Left ventricle myocardium inferior (tissue), 1 donor: ENCODE data around the gene COL8A1. TPM values are rescaled to one million over a fixed set of nuclear protein-coding genes. Genes with fewer than 3 reads are reported as not detected.

Experiments
- DNase-seq: peaks from one replicate; pipeline ENCODE4 v3.0.0-alpha.2; 2020
- H3K27ac ChIP-seq: fragments of 200-600 bp; replicated peaks from 2 replicates; pipeline ENCODE4 v1.8.0; 2021
- H3K27me3 ChIP-seq: fragments of 200-600 bp; 2 replicates; pipeline ENCODE4 v1.8.0; 2021; ENCODE audit warnings: low read depth
- H3K36me3 ChIP-seq: fragments of 200-600 bp; 2 replicates; pipeline ENCODE4 v1.8.0; 2021
- H3K4me1 ChIP-seq: fragments of 200-600 bp; 2 replicates; pipeline ENCODE4 v1.8.0; 2021
- H3K4me3 ChIP-seq: fragments of 200-600 bp; 2 replicates; pipeline ENCODE4 v1.8.0; 2021; ENCODE audit warnings: mild to moderate bottlenecking, moderate library complexity
- H3K9me3 ChIP-seq: fragments of 200-600 bp; replicated peaks from 2 replicates; pipeline ENCODE4 v1.8.0; 2021
- CTCF ChIP-seq: fragments of 200-600 bp; IDR thresholded peaks from 2 replicates; pipeline ENCODE4 v1.8.0; 2021; ENCODE audit warnings: antibody characterized with exemption, mild to moderate bottlenecking, borderline replicate concordance
- intact Hi-C: fragments of 100-400 bp; cut with micrococcal nuclease; formaldehyde crosslinking; loops from one replicate; pipeline ENCODE4 v1.11.0; 2022
- total RNA-seq: library from RNA; stranded (reverse); fragmentation: NEBNext Ultra II Directional; extraction: Animal tissue kit (Norgen Biotek cat#: 25700); gene quantifications from one replicate; pipeline ENCODE4 v1.2.1, GENCODE V29; 2021
- donor health status: DM: no; HTN: yes; CAD: no; lungs with severe emphysema.

The COL8A1 gene
- total RNA-seq, 1 donor from 2014 or later, result 16.4 TPM

DNA sequence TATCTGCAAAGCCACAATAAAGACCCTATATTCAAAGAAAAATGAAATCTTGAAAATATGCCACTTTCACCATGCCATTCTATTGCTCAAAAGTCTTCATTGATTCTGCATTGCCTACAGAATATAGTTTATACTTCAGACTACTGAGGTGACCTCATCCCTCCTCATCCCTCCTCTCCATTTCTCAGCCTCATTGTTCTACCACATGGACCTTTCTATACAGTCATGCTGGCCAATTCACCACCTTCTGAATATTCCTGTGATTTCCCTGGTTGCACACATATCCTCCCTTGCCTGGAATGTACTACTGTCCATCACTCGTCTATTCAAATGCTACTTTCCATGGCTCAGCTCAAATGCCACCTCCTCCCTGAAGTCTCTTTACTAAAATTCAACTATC lies 3.5 kb upstream of the COL8A1 start:
- DNase-seq, result no peak
- Histone ChIP-seq H3K27me3 (peaks cover 78% of the 10 kb centered on the region), H3K4me3 (no peak overlapping the region), H3K9me3 (no peaks in the 10 kb centered on the region), H3K4me1 (peaks cover 25% of the 10 kb centered on the region), H3K36me3 (no peaks in the 10 kb centered on the region), H3K27ac (no peak overlapping the region)
- no peak for TF ChIP-seq CTCF
- intact Hi-C loops, result no loop called here

DNA sequence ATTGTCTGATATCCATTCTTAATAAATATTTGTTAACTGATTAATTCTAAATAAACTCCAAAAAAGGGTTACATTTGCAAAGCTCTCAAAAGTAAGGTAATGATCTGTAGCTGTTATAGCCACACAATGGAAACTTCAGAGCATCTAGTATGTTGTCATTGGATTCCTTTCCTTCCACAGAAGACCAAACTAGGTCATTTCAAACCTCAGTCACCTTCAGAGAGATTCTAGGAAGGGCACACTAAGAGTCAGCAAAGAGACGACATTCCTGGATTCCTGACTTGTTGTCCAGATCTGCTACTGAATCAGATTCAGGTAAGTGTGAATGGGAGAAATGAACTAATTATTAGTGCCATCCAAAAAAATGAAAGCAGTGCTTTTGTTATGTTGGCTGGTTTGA lies 3.0 kb upstream of the COL8A1 start:
- Histone ChIP-seq H3K4me3 (no peak overlapping the region), H3K9me3 (no peaks in the 10 kb centered on the region), H3K36me3 (no peaks in the 10 kb centered on the region), H3K27me3 (peaks cover 78% of the 10 kb centered on the region), H3K27ac (no peak overlapping the region), H3K4me1 (peaks cover 25% of the 10 kb centered on the region)
- intact Hi-C loops, result no loop called here
- no peak for DNase-seq
- TF ChIP-seq CTCF, result no peak

GRCh38 chr3:99637016-99637367 lies 1.4 kb upstream of the COL8A1 start:
- Histone ChIP-seq H3K27ac (peak overlapping the region; percentile 86), H3K36me3 (no peaks in the 10 kb centered on the region), H3K4me3 (peak overlapping the region; percentile 70), H3K27me3 (peaks cover 70% of the 10 kb centered on the region), H3K9me3 (no peaks in the 10 kb centered on the region), H3K4me1 (peaks cover 25% of the 10 kb centered on the region)
- intact Hi-C loops, result no loop called here
- no peak for TF ChIP-seq CTCF
- DNase-seq, result no peak

DNA sequence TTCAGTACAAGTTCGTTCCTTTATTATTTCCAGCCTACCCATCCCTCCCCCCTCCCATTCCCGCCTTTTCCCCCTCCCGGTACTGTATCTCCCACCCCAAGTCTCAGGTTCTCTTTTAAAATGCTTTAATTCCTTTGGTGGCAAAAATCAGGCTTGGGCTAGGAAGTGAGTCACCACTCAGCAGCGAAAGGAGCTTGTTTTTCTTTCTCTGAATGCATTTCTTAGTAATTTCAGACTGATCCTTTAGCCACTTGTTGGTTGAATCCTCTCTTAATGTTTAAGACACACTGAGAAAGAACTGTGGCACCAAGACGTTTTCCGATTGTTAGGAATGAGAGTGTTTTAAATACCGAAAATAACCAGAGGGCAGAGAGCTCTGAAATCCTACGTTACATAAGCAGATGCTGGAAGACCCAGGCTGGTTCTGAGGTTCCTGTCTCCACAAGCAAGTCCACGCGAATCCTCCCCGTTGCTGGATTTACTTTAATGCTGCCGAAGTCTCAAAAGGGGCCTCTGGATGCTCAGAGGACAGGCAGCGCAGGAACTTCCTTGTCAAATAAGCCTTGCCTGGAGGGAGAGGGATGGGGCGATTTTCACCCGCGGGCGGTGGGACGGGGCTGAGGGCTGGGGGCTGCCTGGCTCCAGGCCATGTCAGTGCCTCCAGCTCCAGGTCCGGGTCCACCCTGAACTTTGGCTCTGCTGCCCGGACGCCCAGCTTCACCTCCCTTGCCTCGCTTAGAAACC lies 854 bp upstream of the COL8A1 start:
- peaks cover 65% of the 10 kb centered on the region for H3K27me3 ChIP-seq
- intact Hi-C loops, result no loop called here
- peaks cover 25% of the 10 kb centered on the region for H3K4me1 ChIP-seq

DNA sequence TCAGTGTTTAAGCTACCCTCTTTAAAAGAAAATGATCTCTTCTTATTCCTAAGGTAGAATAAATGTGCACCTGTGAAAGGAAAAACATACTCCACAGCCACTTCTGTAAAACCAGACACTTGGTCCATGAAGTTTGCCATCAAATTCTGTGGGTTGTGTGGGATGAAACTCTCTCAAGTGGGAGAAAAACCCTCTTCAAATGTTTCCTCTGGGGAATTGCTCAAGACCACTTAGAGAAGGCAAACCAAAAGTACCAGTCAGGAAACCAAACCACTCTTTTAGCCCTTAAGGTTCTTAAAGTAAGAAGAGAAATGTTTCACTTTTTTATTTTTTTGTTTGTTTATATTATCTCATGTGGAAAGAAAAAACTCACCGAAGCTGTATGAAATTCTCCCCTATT lies 1.2 kb downstream of the COL8A1 start:
- peak overlapping the region; percentile 70 for H3K4me3 ChIP-seq
- H3K27me3 ChIP-seq, result peaks cover 47% of the 10 kb centered on the region
- intact Hi-C loops, result no loop called here
- no peaks in the 10 kb centered on the region for H3K36me3 ChIP-seq
- peaks cover 25% of the 10 kb centered on the region for H3K4me1 ChIP-seq
- H3K27ac ChIP-seq, result peak overlapping the region; percentile 86
- no peak for TF ChIP-seq CTCF
- H3K9me3 ChIP-seq, result no peaks in the 10 kb centered on the region
- DNase-seq, result no peak

More for the DNA sequence above, 854 bp upstream of the COL8A1 start:
- no peak for TF ChIP-seq CTCF
- Histone ChIP-seq H3K27ac (peak overlapping the region; percentile 86), H3K4me3 (peak overlapping the region; percentile 70), H3K9me3 (no peaks in the 10 kb centered on the region), H3K36me3 (no peaks in the 10 kb centered on the region)
- peak; percentile 19 for DNase-seq
